GM23338 (cell line): ENCODE data around the gene ERGIC3.
A peak's percentile ranks its signal among the peaks of the same experiment; 100 is the strongest.

Experiments
- EZH2 ChIP-seq: fragments of 200-600 bp; sonication (generic); IDR thresholded peaks from one replicate; pipeline ENCODE4 v1.8.0; 2017; ENCODE audit warnings: antibody characterized with exemption, mild to moderate bottlenecking, low read depth; ENCODE audit not compliant: unreplicated experiment
- JUNB ChIP-seq: IDR thresholded peaks from one replicate; pipeline ENCODE4 v1.6.1; 2016; ENCODE audit warnings: antibody characterized with exemption; ENCODE audit not compliant: unreplicated experiment
- TF ChIP-seq, protein P1 (sequence below), 2 experiments: fragments of 200-600 bp in 1 of 2; sonication (generic) in 1 of 2; conservative IDR thresholded peaks; 2 replicates each; pipeline versions ENCODE4 v1.5.1 to v1.6.1; 2016 to 2017; ENCODE audit warnings: antibody characterized with exemption in 2 of 2, low read depth in 2 of 2, mild to moderate bottlenecking in 2 of 2, moderate library complexity in 1 of 2

GRCh38 chr20:35523298-35523888 lies 18.5 kb upstream of the ERGIC3 start:
- TF ChIP-seq, protein P1, sequence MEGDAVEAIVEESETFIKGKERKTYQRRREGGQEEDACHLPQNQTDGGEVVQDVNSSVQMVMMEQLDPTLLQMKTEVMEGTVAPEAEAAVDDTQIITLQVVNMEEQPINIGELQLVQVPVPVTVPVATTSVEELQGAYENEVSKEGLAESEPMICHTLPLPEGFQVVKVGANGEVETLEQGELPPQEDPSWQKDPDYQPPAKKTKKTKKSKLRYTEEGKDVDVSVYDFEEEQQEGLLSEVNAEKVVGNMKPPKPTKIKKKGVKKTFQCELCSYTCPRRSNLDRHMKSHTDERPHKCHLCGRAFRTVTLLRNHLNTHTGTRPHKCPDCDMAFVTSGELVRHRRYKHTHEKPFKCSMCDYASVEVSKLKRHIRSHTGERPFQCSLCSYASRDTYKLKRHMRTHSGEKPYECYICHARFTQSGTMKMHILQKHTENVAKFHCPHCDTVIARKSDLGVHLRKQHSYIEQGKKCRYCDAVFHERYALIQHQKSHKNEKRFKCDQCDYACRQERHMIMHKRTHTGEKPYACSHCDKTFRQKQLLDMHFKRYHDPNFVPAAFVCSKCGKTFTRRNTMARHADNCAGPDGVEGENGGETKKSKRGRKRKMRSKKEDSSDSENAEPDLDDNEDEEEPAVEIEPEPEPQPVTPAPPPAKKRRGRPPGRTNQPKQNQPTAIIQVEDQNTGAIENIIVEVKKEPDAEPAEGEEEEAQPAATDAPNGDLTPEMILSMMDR (conservative IDR thresholded peaks at IDR 0.05; ENCODE audit: low read depth in 2 of 2): peak; percentile 62 to 69
- TF ChIP-seq EZH2: no peak
- no peak for TF ChIP-seq JUNB
